Amniotic epithelial cell (primary cell): ENCODE results near the gene ATXN1.

Source experiments
- DNase-seq: peaks from one replicate; pipeline ENCODE4 v3.0.0-alpha.2; 2010; ENCODE audit warnings: low read depth

ATXN1 gene

DNA sequence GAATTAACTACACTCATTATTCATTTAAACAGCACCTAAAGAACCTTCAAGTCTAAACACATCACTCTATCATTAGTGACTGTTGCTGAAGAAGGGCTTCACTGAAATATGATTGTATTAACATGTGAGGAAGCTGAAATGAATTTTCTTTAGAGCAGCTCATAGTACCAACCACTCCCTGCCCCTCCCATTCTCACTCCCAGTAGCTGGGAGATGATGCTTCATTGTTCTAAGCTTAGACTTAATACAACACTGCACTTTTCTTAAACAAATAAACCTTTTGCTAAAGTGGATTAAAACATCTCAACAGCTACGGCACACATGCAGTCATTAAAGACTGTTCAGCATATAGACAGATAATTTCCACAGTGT is 63.1 kb downstream of the ATXN1 start:
- DNase-seq, result no peak

DNA sequence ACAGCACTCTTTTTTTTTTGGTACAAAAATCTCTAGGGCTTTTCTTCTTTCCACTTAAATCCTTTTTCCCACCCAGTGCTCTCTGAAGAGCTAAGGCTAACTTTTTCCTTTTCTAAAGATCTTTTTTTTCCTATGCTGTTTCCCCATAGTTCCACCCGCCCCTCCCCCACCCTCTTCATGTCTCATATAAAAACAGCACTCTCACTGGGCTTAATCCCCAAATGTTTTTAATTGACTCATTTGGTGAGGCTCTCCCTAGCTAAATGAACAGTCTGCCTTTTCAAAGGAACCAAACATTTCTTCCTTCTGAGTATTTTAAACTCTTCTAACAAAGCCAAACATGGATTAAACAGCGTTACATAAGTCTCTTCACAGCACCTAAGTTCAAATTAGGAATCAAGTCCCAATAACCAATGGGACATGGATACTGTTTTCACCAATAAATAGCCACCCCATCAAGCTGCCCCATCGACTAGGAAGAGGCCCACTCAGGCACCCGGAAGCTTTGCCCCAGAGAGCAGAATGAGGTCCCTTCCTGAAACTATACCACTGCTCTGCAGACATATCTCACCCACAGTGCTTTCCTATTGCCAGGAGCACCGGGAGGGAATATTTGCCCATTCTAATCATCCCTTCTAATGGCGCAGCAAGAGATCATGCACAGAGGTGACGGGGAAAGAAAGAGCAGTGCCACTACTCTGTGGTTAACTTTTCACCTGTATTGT is 63.7 kb downstream of the ATXN1 start:
- DNase-seq, result no peak

DNA sequence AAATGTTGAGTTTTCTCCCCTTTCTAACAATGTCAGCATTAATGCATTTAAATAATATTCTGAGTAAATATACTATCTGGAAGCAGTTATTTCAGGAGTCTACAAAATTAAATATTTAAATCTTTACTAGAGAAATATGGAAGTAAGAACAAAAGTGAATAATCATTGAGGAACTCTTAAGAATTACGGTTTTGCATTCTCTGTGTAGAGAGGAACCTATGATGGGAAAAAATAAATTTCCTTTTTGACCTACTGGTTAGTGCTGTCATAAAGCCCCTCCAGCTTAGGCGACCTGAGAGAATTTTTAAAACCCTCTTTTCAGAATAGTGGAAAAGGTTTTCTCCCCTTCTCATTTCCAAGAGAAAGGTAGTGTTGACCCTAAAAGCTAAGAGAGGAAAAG is 64.8 kb downstream of the ATXN1 start:
- no peak for DNase-seq

DNA sequence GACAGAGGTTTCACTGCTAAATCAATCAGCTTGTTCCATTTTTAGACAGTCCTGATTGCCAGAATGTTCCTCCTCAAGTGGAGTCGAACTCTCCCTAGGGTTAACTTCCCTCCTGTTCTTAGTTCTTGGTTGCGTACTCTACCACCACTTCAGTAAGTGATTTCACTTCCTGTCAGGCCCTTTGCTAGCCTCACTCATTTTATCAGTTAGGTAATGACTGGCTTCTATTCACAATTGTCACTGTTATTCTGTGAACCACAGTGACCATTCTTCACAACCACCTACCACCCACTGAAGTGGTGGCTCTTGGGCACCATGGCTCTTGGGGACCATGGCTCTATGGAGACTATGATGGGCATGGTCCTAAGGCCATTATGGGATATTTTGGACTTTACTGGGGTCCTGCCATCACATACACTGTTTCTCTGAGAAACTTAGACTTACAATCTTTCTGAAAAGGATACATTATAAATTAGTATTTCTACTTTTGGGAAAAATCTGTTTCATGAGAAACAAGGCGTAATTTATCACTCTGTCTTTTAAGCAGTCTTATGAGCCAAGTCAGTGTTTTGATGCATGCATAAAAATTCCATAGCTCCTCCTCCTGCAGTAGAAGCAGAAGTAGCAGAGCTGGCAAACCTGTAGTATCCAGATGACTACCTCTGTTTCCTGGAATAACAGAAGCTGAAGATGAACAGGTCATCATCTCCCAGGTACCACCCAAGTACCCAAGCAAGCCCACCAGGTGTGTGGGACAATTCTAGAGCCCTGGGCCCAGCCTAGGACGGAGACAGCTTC is 66.3 kb downstream of the ATXN1 start:
- DNase-seq, result no peak

DNA sequence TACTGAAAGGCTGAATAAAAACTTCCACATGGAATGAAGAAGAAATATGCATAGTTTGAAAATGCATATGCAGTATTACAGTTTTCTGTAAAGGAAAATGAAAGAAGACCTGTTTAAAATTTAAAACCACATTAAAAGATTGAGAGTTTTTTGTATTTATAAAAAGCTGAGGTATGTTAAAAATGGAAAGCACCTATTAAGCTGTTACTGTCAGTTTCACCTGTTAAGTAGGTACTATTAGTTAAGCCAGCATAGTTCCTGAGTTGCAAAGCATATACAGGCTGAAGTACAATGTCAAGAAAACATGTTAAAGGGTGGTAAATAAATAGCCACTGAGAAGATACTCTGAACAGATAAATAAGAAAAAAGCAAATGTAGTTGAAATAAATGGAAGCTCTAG is 69.9 kb downstream of the ATXN1 start:
- DNase-seq, result no peak

DNA sequence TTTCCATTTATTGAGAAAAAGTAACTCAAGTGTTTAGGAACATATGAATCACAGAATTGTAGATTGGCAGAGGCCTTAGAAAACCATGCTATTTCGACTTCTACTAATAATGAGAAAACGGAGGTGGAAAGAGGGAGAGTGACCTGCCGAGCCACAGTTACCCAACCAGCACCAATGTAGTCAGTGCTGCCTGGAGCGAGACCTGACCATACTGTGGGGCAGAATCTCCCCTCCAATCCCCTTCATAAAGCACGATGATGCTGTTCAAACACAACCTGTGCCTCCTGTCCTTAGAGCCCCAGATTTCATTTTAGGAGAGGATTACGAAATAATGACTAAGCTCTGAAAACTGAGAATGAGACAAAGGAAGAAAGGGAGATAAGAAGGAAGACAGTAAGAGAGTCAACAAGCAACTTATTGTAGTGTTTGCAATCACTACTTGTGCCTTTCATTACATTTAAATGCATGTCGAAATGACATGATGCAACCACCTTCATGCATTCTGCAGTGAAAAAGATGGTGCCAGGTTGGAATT is 70.6 kb downstream of the ATXN1 start:
- DNase-seq, result peak; percentile 85

DNA sequence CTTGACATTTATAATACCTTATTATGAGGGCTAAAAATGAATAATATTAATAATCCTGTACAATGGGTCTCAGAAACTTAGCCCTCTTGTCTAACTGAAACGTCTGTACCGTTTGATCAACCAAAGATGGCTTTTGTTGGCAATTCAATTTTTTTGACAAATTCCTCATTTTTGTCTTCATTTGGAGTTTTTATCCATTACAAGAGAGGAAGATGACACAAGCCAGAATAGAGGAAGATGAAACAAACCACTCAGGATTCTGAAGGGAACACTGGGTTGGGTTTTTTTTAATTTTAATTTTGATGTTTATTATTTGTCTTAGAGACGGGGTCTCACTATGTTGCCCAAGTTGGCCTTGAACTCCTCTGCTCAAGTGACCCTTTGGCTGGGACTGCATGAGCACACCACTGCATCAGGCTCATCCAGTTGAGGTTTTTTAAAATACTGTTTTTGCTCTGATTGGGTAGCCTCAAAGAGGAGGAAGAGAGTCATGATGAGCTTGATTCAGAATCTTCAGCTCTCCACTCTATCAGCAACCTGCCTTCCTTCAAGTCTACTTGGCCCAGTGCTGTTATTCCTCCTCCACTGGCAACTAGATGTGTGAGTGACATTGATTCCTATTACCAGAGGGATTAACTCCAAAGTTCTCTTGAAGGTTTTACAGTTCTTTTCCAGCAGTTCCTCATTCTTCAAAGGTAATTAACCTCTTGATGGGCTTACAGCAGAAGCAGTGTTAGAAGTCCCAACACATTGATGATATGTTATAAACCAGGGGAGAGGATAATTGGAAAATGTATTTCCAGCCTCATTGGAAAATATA is 71.3 kb downstream of the ATXN1 start:
- DNase-seq, result no peak

DNA sequence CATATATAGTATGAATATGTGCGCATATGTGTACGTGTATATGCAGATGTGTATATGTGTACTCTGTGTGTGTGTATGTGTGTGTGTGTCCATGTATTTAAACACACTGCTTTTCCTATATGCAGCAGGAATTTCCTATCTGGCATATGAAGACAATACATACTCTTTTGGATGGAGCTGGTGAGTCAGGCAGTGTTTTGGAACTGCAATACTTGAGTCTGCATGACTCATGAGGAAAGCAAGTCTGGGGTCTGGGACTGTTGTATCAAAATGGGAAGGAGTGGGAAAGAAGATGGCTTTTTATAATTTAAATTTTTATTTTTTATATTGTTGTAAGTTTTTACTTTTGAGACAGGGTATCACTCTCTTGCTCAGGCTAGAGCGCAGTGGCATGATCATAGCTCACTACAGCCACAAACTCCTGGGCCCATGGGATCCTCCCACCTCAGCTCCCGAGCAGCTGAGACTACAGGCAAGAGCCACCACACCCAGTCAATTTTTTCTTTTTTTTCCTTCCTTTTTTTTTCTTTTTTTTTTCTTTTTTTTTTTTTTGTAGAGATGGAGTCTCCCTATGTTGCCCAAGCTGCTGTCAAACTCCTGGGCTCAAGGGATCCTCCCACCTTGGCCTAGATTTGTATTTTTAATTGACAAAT is 72.2 kb downstream of the ATXN1 start:
- DNase-seq, result peak; percentile 85

DNA sequence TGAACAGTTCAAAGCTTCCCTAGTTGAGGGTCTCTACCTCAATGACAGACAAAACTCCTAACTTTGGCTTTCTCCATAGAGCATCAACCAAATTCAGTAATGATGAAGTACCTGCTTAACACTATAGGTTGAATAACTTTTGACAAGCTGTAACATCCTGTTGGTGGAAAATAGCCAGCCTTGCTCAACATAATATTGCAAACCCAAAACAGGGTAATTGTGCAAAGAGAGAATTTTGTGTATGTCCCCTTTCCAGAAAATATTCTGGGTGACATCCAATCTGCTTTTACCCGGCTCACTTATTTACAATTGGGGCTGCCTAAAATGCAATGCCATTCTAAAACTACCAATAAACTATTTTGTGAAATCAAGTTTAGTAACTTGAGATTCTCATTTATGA is 72.8 kb downstream of the ATXN1 start:
- no peak for DNase-seq

DNA sequence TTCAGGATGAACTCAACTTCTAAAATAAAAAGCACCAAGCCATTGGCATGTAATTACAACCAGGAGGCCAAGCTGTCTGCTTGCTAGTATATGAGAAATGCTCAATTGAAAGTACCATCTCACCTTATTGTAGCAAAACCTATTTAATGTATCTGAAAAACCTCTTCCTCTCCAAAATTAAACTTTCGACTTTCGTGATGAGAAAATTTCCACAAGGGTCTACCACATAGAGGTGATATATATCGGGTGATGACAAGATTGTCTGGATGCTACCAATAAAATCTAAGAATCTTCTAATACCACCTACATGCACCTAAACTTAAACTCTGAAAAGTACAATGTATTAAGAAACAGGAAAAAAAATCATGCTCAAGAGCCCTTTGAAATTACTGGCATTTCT is 74.2 kb downstream of the ATXN1 start:
- DNase-seq, result no peak

DNA sequence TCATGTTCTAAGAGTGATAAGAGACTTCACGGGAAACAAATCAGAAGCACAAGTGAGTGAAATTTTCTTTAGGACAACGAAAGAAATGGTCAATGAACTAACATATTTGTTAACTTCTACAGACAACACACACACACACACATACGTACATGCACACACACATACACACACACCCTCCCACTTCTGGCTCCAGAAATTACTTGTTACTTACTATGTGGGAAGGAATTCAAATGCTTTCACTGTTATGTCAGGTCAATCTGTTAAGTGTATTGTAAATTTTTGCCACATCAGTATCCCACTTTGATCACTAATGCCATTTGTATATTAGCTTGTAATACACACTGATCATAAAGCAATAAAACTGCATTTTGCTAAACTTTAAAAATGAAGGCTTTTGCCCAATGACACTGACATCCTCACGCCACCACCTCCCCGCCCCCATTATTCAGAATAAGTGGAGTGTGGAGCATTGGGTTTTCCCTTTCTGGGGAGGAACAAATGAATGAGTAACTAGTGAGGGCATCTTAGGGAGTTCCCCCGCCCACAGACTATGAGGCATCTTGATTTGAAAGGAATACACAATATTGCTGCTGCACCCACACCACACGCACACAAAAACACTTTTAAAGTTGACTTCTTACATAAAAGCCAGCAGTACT is 76.2 kb downstream of the ATXN1 start:
- peak; percentile 75 for DNase-seq

DNA sequence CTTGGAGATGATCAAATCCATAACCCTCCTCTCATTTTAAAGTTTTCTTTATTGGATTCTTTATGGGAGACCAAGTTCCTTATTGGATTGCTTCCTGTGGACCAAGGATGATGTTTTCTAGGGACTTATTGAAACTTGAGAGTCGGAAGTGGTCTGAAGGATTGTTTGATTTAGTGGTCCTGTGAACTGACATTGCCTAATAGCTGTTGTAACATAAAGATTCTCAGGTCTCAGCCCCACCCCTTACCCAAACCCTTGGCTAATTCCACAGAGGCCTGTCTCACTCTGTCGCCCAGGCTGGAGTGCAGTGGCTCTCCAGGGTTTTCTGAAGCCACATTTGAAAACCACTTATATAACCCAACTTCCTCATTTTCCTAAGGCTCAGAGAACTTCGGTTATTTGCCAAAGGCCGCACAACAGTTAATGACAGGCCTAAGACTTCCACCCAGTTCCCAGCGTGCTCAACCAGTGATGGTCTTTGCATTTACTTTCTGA is 77.0 kb downstream of the ATXN1 start:
- DNase-seq, result peak; percentile 59

DNA sequence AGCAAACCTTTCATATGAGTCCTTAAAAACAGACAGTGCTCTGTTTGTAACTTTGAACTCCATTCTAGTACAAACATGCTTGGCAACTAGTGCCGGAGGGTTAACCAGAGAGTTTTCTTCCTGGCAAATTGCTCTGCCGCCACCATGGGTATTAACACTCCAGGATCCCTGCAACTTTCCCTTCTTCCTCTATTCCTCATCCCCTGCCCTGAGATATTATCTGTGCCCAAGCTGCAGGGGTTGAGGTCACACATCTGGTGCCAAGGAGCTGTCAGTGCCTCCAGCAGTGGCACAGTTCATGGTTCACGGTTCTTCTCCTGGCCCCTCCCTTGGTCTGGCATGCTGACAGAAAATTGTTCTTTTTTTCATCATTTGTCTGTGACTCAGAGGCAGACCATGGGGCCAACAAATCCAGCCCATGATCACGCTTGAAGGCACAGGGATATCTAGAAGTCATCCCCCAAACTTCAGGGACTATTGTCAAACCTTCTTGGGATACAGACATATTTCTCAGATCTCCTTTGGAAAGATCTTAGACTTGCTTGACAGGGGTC is 77.5 kb downstream of the ATXN1 start:
- DNase-seq, result peak; percentile 77

DNA sequence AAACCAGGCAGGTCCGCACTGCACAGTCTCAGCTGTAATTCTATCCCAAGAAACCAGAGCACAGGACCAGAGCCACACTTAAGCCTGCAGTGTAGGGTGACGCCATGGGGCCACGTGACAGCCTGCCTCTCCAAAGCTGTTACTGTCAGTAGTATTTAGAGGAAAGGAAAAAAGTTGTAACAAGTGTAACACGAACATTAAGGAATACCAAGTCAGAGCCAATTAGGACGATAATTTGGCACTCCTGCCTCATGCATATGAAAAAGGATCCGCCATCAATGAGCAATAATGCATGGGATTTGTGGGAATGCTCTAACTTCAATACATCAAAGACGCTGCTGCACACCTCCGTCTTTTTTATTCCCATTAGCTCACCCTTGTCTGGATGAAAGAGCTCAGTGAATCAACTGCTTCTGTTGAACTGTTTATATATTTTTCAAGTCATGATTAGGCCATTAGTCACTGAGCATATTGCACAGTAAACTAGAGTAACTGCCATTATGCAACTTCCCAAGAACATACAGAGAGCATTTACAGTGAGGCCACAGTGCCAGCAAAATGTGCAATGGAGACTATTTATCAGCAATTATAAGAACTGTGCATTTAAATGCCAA is 79.9 kb downstream of the ATXN1 start:
- peak; percentile 98 for DNase-seq

DNA sequence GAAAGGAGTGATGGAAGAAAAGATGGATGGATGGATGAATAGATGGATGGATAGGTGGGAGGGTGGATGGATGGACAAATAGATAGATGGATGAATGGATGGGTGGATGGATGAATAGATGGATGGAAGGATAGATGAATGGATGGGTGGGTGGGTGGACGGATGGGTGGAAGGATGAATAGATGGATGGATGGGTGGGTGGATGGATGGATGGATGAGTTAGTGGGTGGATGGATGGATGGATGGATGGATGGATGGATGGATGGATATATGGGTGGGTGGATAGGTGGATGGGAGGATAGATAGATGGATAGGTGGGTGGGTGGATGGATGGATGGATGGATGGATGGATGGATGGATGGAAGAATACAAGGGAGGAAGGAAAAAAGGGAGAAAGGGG is 82.2 kb downstream of the ATXN1 start:
- no peak for DNase-seq

DNA sequence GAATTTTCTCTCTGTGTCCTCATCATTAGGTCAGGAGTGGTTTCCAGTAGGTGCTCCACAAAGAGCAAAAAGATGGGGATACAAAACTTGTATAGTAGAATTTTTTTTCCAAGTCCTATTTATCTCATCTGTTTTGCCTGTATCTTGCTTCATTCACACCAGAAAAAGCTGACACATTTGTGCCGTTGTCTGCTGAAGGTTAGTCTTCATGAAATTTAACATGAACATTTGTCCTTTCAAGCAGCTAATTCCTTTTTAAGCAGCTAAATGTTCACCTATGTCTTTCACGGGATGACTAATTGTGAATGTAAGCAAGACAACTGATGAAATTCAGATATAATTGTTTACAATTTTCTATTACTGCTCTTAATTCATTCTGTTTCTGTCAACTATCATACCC is 83.8 kb downstream of the ATXN1 start:
- no peak for DNase-seq

DNA sequence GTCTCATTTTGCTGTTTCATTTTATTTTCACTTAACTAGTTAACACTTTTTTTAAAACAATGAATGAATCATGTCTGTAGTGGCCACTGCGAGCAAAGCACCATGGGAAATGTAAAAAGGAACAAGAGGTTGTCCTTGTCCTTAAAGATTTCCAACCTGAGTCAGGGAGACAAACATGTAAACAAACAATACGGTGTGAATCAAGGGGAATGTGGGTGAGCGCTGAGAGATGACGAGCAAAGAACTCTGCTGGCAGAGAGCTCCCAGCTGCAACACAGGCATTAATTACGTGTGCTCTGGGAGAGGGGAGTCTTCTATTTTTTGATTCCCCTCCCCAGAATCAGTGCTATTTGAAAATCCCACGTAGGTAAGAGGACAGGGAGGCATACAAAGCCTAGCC is 84.3 kb downstream of the ATXN1 start:
- DNase-seq, result peak; percentile 76

DNA sequence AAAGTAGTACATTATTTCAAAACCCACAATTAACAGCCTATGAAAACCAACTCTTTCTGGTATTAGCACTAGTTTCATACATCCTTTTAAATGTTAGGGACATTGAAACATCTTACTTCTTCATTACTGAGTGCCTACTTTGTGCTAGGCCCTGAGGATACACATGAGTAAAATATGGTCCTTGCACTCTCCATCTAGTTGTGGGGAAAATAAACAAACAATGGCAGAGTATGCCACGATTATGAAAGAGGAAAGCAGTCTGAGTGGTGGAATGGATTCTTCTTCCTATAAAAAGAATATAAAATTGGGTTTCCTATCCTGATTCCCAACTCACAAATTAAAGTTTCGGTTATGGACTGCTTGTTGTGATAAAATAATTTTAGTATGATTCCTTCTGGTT is 84.9 kb downstream of the ATXN1 start:
- no peak for DNase-seq

DNA sequence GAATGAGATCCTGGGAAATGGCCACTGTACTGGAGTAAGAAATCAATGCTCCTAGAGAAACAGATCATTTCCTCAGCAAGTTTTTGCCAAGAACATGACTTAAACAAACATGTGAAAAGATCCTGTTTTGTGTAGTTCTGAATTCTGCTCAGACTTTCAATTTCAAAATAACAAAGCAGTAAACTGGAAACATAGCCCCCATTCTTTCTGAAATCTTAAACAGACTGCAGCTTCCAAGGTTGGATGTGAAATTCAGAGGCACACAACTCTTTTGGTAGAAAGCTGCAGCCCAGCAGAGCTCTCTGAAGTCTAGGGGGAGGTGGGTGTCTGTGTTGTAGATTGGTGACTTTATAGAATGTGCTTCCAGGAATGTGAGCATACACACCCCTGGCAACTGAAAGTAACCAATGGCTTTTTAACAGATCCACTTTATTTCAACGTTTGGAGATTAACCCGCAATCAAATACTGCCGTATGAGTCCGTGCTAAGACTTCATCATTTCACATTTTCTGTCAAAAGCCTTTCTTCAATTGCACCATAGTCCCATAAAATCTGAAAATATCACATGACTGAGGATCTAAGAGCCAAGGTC is 86.4 kb downstream of the ATXN1 start:
- peak; percentile 74 for DNase-seq
